Activated B cell treated with CpG ODN at 0.5 μM for 24 hours (primary cell): ENCODE measurements around the gene C11orf52. TPM values are rescaled to one million over a fixed set of nuclear protein-coding genes. Genes with fewer than 3 reads are reported as not detected.

Source experiments
- ATAC-seq: fragments of 200-7000 bp; cut with Tn5 transposase; one replicate; pipeline ENCODE4 v1.10.0; 2021; ENCODE audit warnings: low read depth, mild to moderate bottlenecking, moderate library complexity
- CTCF ChIA-PET: fragments of 350-600 bp; sonication (Branson Sonifier 250); formaldehyde crosslinking; loops from one replicate; lab custom pipeline; 2021; ENCODE audit warnings: antibody characterized with exemption; lab: Charles Lee
- POLR2A ChIA-PET: fragments of 350-600 bp; sonication (Branson Sonifier 250); formaldehyde crosslinking; loops from one replicate; lab custom pipeline; 2021; ENCODE audit warnings: antibody characterized with exemption; lab: Charles Lee
- DNase-seq: peaks from one replicate; pipeline ENCODE4 v3.0.0; 2022
- H3K27ac Mint-ChIP-seq: one replicate; pipeline ENCODE4 v1.8.0; 2020; ENCODE audit warnings: mixed read lengths
- H3K27me3 Mint-ChIP-seq: one replicate; pipeline ENCODE4 v1.8.0; 2021; ENCODE audit warnings: mixed read lengths
- H3K36me3 Mint-ChIP-seq: one replicate; pipeline ENCODE4 v1.8.0; 2021; ENCODE audit warnings: low read depth, mixed read lengths
- H3K4me1 Mint-ChIP-seq: one replicate; pipeline ENCODE4 v1.8.0; 2021; ENCODE audit warnings: mixed read lengths
- H3K4me3 Mint-ChIP-seq: one replicate; pipeline ENCODE4 v1.8.0; 2020; ENCODE audit warnings: mild to moderate bottlenecking, mixed read lengths
- H3K9me3 Mint-ChIP-seq: one replicate; pipeline ENCODE4 v1.8.0; 2020; ENCODE audit warnings: mixed read lengths
- intact Hi-C: fragments of 100-400 bp; cut with micrococcal nuclease; formaldehyde crosslinking; loops from one replicate; pipeline ENCODE4 v1.15.1; 2024
- total RNA-seq: library from RNA; stranded (reverse); gene quantifications from 2 replicates; pipeline ENCODE4 v1.2.3, GENCODE V29; 2022
- TF ChIP-seq, protein P1 (sequence below): fragments of 200-600 bp; IDR thresholded peaks from one replicate; pipeline ENCODE4 v1.8.0; 2022; ENCODE audit warnings: antibody characterized with exemption, mild to moderate bottlenecking

Gene C11orf52
- total RNA-seq, 1 donor from 2014 or later: not detected

DNA sequence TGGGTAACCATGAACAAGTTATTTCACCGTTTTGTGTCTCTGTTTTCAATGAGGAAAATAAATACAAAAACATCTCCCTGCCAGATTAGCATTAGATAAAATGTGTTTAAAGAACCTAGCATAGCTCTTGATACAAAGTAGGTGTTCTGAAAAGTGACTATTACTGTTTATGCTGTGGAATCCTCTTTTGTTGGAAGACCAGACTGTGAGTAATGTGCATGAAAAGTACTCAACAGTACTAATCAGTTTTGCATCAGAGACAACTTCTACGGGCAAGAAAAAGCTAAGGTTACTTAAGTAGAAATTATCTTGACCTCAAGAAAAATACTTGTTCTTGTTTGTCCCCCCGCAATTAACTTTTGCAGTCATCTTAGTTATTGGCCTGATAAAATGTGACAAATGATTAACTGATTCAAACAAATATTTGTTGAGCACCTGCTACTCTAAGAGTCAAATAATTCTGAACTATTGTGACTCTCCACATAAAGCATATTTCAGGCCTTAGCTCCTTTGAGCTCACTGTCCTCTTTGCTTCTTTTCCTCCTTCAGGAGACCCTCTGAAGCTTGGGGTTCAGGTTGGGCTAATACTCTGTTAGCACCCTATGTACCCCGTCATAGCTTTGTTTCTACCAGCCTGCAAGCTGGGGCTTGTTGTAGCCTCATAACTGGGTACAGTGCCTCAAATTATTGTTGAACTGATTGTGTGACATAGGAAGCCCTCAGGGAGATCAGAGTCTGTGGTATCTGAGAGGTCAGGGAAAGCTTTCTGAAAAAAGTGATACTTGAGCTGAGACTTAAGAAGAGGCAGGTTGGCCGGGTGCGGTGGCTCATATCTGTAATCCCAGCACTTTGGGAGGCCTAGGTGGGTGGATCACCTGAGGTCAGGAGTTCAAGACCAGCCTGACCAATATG, 42.9 kb downstream of the C11orf52 start:
- ChIA-PET POLR2A (interaction anchor here (1.0 kb wide), 1 partner anchor 147 kb away, joined by 8 read pairs; no protein-coding TSS in a partner anchor), CTCF (interaction anchor here (1.2 kb wide), 1 partner anchor 14 kb away, joined by 3 read pairs; no protein-coding TSS in a partner anchor)
- Mint-ChIP-seq H3K36me3 (no peaks in the 10 kb centered on the region), H3K9me3 (no peaks in the 10 kb centered on the region), H3K4me1 (no peaks in the 10 kb centered on the region), H3K27me3 (peaks cover 3% of the 10 kb centered on the region), H3K27ac (no peak overlapping the region), H3K4me3 (no peak overlapping the region)
- intact Hi-C loops: no loop called here
- ATAC-seq (no peak), DNase-seq (no peak)
- TF ChIP-seq, protein P1, sequence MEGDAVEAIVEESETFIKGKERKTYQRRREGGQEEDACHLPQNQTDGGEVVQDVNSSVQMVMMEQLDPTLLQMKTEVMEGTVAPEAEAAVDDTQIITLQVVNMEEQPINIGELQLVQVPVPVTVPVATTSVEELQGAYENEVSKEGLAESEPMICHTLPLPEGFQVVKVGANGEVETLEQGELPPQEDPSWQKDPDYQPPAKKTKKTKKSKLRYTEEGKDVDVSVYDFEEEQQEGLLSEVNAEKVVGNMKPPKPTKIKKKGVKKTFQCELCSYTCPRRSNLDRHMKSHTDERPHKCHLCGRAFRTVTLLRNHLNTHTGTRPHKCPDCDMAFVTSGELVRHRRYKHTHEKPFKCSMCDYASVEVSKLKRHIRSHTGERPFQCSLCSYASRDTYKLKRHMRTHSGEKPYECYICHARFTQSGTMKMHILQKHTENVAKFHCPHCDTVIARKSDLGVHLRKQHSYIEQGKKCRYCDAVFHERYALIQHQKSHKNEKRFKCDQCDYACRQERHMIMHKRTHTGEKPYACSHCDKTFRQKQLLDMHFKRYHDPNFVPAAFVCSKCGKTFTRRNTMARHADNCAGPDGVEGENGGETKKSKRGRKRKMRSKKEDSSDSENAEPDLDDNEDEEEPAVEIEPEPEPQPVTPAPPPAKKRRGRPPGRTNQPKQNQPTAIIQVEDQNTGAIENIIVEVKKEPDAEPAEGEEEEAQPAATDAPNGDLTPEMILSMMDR: no peak

DNA sequence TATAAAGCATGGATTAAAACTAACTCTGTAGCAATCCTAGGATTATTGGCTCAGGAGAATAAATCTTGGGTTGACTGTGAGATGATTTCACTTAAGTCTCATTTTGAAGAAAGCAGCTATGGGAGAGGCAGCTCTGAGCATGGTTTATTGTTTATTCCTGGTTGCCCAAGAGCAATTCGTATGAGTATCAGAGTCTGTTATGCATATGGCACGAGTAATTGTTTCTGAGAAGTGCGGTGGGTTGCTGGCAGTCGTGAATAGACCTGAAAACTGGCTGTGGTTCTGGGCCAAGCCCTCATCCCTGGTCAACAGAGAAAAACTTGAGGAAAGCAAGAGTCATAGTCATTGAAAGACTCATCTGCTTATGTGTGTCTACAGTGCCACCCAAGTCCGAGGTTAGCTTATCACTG, 45.2 kb downstream of the C11orf52 start:
- intact Hi-C loops: no loop called here
- Mint-ChIP-seq H3K27ac (no peak overlapping the region), H3K9me3 (no peaks in the 10 kb centered on the region), H3K4me3 (no peak overlapping the region), H3K36me3 (no peaks in the 10 kb centered on the region), H3K27me3 (no peaks in the 10 kb centered on the region), H3K4me1 (no peaks in the 10 kb centered on the region)
- ChIA-PET CTCF (no interaction called here), POLR2A (no interaction called here)
- DNase-seq (no peak), ATAC-seq (no peak)
- TF ChIP-seq, protein P1: no peak

DNA sequence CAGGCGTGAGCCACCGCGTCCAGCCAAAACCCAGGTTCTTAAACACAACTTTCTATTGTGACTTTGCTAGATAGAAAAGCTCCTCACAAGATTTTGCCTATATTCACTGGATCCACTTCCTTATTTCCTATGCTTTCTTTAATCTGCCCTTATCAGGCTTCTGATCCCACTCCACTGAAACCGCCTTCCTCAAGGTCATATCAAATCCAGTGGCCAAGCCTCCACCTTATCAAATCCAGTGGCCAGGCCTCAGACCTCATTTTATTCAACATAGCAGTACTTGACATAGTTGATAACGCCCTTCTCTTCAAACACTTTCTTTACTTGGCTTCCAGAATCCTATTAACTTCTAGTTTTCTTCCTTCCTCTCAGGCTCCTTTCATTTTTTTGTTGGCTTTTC, 48.0 kb downstream of the C11orf52 start:
- Mint-ChIP-seq H3K4me1 (no peaks in the 10 kb centered on the region), H3K27ac (no peak overlapping the region), H3K36me3 (no peaks in the 10 kb centered on the region), H3K27me3 (no peaks in the 10 kb centered on the region), H3K4me3 (no peak overlapping the region), H3K9me3 (no peaks in the 10 kb centered on the region)
- POLR2A ChIA-PET: no interaction called here
- DNase-seq (no peak), ATAC-seq (no peak)
- intact Hi-C loops: no loop called here
- TF ChIP-seq, protein P1: no peak
- CTCF ChIA-PET: no interaction called here

DNA sequence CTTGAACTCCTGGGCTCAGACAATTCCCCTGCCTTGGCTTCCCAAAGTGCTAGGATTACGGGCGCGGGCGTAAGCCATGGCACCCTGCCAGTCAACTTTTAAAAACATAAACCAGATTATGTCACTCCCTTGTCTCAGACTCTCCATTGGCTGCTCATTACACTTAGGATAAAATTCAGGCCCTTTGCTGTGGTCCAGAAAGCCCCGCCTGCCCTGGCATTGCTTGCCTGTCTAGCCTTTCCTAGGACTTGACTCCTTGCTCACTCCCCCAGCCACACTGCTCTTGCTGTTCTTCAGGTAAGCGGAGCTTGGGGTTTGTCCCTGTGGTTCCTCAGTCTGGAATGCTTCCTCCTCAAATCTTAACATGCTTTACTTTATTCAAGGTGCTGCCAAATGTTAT, 48.9 kb downstream of the C11orf52 start:
- H3K36me3 Mint-ChIP-seq: no peaks in the 10 kb centered on the region
- H3K4me1 Mint-ChIP-seq: peaks cover 4% of the 10 kb centered on the region
- TF ChIP-seq, protein P1: no peak
- H3K9me3 Mint-ChIP-seq: no peaks in the 10 kb centered on the region
- ChIA-PET POLR2A (no interaction called here), CTCF (interaction anchor here (1.1 kb wide), 1 partner anchor 14 kb away, joined by 3 read pairs; no protein-coding TSS in a partner anchor)
- intact Hi-C loops: no loop called here
- H3K27me3 Mint-ChIP-seq: no peaks in the 10 kb centered on the region
- no peak overlapping the region for H3K4me3 Mint-ChIP-seq
- ATAC-seq (no peak), DNase-seq (no peak)
- no peak overlapping the region for H3K27ac Mint-ChIP-seq

DNA sequence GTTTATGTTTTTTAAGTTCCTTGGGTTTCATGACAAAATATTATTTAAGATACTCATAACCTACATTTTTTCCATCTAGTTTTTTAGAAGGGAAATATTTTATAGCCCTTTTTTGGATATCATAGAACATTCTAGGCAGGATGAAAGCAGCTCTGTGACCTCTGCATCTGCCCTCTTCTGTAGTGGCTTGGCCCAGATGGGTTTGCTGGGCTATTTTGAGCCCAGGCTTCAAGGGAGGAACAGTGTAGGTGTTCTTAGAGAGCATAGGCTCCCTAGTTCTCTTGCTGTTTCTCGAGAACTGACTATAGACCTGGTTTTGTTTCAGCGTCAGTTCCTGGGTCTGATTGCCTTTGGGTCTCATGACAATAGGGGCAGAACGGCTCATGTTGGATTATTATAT, 50.6 kb downstream of the C11orf52 start:
- H3K27me3 Mint-ChIP-seq: no peaks in the 10 kb centered on the region
- TF ChIP-seq, protein P1: no peak
- ChIA-PET POLR2A (no interaction called here), CTCF (no interaction called here)
- H3K4me3 Mint-ChIP-seq: no peak overlapping the region
- intact Hi-C loops: no loop called here
- H3K27ac Mint-ChIP-seq: no peak overlapping the region
- no peak for ATAC-seq
- H3K9me3 Mint-ChIP-seq: no peaks in the 10 kb centered on the region
- H3K36me3 Mint-ChIP-seq: no peaks in the 10 kb centered on the region
- no peak for DNase-seq
- H3K4me1 Mint-ChIP-seq: peaks cover 5% of the 10 kb centered on the region
